ENCODE measurements around the gene GRID1.

The GRID1 gene

DNA sequence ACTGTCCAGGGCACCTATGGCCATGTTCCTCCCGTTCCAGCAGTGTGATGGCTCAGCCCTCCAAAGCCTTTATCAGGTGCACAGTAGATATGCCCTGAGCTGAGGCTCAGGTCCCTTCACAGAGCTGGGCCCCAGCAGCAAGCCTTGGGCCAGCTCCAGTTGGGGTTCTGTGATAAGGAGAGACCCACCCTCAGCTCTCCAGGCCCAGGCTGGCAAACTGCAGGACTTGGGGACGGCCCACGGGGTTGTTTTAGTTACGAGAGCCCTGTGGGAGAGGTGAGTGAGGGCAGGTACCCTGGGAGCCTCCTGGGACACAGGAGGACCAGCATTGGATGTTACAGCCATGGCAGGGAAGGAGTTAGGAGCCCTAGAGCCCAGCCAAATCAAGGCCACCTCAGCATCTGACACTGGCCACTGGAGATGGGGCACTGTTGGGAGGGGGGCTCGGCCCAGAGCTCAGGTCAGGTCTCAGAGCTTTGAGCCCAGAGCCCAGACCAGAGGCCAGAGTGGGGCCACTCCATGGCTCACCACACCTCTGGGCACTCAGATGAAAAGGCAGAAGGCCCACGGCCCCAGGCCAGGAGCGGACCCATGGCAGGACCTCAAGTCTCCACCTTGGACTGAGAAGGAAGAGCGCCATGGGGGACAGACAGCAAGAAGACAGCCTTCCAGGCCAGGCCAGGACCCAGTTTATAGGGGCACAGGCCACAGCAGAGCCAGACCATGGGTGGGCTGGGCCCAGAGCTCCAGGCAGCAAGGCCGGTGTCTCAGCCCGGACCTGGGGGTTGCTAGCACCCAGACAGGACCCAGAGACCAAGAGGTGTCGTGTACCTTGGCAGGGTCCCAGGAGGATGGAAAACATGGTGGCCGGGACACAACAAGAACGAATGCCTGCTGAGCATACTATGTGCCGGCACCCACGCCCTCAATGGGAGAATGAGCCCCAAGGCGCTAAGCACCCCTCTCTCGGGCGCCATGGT is 12.8 kb downstream of the GRID1 start:
- no peak for DNase-seq (ENCODE audit: low spot score)

DNA sequence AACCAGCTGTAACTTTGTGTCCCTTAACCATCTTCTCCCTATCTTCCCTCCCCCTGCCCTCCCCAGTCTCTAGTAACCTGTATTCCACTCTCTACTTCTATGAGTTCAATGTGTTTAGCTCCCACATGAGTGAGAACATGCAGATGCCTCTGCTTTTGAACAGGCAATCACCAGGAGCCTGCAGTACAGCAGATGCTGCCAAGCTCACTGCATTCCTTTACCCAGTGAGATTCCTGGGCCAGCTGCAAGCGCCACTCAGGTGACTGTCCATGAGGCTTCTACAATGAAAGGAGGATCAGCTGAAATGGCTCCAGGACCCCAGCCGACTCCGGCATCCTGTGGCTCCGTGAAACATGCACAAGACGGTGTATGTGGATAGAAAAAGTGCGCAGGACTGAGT is 15.7 kb downstream of the GRID1 start:
- DNase-seq (ENCODE audit: low spot score): no peak

DNA sequence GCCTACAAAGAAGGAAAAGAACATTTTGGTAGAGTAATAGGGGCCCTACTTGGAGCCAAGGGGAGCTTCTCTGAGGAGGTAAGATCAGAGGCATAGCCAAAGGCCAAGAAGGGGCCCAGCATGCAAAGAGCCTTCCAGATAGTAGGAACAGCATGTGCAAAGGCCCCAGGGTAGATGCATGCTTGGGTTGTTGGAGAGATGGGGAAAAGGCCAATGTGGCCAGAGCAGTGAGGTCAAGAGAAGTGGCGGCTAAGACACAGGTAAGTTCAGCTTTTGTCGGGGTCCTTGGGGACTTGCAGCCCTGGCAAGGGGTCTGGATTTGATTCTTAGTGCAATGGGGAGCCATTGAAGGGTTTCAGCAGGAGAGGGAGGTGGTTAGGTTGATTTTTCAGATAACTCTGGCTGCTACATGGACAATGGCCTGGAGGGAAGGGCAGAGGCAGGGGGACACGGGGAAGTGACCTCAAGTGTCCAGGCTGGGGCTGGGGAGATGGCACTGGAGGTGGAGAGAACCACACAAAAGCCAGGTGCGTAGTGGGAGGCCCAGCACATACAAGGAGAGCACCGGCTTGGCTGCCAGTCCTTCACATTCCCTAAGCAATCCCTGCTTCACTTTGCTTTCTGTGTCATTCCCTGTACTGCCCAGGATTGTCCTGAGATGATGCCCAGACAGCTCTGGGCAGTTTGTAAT is 16.5 kb downstream of the GRID1 start:
- no peak for DNase-seq (ENCODE audit: low spot score)

DNA sequence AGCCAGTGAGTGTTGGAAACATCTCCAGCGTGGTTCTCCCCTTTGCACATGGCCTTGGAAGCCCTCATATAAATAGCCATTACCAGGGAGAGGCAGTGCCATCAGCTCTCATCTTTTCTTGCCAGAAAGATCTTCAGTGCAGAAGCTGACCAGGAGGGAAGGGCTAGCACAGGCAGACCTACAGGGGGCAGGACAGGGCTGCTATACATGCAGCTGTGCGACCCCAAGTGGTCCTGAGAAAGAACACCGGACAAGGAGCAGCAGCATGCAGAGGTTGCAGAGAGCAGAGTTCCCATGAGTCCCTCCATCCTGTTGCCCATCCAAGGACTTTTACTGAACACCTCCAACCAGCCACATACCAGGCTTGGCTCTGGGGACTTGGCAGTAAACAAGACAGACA is 17.1 kb downstream of the GRID1 start:
- DNase-seq (ENCODE audit: low spot score): peak; percentile 61

DNA sequence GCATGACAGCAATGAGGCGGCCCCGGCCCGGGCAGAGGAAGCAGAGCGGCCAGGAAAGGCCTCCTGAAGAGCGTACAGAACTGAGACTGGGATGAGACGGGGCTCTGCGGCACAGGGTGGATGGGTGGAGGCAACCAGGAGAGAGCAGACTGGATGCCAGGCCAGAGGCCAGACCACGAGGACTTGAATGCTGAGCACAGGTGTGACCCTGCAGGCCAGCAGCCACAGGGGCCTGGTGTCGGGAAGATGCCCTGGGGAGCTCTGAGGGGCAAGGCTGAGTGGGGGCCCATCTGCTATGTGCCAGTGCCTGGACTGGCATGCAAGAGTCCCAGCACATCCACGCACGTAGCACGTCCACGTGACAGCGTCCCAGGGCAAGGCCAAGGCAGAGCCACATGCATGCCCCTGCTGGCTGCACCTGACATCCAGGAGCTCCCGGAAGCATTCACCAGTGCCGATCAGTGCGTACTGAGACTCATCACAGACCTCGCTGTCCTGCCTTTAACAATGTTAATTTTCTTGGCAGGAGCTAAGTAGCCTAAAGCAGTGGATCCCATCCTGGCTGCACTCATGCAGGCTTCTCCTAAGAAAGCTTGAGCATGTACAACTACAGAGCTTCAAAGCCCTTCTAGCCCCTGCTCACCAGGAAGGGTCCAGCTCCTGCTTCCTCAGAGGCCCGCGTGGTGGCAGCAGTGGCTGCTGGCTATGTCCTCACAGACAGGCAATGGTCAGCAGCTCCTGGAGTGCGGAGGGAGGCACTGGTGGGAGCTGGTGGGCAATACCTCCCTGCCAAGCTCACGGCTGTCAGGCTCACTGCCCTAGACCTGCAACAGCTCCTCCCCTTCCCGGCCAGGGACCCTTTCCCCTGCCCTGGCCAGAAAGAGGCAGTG is 18.0 kb downstream of the GRID1 start:
- DNase-seq (ENCODE audit: low spot score): peak; percentile 52

DNA sequence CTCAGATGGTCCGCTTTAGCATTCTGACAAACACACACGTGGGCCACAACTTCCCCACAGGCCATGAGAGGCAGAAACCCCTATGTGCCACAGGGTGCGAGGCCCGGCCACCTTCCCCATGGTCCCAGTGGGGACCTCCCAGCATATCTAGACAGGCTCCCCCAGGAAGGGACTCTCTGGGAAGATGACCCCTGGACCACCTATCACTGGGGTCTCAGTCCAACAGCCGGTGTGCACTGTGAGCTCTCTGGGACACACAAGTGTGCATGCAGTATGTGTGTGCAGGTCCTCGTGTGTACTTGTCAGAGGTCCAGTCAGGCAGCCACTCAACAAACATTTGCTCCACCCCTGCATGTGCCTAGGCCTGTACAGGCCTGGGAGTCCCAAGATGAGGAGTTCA is 18.7 kb downstream of the GRID1 start:
- DNase-seq (ENCODE audit: low spot score): no peak

DNA sequence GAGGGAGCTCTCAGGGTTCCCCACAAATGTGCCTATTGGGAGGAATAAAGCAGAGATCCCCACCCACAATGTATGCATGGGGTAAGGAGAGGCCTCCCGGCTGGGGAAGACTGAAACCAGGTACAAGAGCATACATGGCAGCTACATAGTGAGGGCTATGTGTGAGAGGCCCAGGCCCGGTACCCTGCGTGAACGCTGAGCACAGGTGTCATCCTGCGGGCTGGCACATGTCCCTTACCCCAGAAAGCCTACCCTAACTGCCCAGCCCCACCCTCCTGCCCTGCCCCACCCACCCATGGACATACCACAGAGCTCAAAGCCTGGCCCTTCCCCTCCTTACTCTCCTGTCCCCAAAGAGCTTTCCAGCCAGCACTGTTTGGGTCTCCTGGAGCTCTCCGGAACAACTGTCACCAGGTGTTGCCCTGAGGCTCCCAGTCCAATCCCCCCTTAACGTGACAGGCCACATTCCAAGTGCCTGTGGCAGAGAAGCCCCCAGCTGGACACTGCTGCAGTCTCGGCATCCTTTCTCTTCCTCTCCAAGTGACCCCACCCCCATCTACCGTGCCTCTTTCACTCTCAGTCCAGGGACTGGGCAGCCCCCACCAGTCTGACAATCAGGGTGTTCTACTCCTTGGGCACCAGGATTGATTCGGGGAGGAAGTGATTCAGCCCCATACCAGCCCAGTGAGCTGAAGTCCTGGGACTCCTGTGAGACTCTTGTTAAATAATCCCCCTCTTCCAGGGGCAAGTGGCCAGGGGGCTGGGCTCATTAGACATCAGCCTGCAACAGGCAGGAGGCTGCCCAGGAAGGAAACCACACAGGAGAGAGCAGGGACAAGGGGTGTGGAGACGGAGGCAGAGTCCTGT is 19.6 kb downstream of the GRID1 start:
- no peak for DNase-seq (ENCODE audit: low spot score)

DNA sequence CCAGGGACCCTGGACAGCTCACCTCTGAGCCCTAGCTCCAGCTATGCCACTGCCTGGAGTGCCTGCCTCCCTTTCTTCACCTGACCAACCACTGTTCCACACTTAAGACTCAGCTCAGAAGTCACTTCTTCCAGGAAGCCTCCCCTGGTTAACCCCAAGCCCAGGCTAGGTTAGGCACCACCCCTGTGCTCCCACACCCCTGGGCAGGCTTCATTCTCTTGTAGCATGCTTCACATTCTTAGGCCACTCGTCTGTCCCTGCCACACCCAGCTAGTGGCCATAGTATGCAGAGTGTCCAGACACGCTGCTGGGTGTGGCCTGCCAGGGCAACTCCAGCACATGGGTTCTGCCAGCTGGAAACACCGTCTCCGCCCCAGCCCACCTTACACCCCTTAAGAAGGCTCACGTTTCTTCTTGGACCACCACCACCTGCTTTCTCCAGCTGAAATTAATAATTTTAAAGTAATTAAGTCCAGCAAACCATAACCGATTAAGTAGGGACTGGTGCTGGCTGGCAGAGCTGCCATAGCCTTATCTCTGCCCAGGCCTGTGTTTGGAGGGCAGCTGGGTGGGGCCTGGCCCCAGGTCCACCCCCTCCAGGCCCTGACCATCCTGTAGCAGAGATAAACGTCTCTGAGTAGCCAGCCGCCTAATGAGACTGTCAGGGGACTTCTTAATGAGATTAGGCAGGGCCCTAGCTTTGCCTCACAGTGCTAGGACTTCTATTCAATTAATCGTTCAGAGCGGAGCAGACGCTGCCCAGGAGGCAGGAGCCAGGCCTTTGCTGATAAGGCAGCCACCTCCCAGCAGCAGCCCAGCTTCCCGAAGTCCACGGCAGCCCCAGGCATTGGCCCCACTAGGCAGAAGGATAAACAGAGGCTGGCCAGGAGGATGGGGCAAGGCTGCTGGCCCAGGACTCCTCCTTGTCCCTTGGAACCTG is 20.5 kb downstream of the GRID1 start:
- DNase-seq (ENCODE audit: low spot score): no peak

DNA sequence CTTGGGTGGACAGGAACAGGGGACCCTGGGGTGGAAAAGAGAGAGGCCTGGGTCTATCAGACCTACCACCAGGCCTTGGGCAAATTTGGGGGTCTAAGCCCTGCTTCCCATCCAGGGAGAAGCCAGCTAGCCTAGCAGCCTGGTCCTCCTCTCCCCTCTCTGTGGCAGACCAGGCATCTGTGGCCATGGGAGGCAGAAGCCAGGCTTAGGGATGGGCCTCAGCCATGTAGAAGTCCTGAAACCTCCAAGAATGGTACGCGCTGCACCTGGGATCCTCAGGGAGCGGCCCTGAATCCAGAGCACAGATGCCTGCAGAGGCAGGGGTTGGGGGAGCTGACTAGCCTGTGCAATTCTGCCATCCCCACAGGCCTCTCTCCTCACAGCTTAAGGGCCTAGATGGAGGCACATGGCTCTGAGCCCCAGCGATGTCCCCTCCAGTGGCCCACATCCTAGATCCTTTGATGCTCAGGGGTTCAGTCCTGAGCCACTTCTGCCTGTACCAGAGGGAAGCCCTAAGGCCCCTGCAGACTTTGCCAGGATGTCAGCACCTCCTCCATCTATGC is 21.2 kb downstream of the GRID1 start:
- DNase-seq (ENCODE audit: low spot score): no peak

DNA sequence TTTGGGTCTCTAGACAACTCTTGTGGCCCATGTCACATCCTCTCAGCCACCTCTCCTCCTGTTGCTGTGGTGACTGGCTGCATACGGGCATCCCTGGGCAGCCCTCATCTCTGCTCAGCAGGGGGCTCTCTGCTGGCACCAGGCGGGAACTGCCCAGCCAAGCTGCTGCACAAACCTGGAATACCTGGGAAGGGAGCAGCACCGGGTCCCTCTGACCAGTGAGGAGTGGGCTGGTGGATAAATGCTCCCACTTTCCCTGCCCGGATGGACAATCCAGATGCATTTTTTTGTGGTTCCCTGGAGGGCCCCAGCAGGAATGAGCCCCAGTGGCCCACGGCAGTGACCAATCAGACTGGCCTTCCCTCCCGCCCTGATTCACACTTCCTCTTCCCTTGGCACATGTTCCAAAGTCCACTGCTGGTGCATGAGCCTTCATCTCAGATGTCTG is 21.9 kb downstream of the GRID1 start:
- no peak for DNase-seq (ENCODE audit: low spot score)

DNA sequence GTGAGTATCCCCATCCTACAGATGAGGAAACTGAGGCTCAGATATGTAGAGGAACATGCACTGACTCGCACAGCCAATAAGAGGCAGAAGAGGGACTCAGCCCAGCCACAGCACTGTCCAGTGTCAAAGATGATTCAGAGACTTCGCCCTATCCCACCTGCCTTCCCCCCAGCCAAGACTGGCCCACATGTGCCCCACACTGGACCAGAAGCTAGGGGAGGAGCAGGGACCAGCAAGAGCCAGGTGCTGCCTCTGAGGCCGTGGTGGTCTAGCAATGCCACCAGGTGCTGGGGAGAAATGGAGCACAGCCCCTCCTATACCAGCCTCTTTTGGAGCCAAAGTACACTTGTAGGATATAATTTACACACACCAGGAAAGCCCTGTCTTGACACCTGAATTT is 22.3 kb downstream of the GRID1 start:
- DNase-seq (ENCODE audit: low spot score): no peak

DNA sequence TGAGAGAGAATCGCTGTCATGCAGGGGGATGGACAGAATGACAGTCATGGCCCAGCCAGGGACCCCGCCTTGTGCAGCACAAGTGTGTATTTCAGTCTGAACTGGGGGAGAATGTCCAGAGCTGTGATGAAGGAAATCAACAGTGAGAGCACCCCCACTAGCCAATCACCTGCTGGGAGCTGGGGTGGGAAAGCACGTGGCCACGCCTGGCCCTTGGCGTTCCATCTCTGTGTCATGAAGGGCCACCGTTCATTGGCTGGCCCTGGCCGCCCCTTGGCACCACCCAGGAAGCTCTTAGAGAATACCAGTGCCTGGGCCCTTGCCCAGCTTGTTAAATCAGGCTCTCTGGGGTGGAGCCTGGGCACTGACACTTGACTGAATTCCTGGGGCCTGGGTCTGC is 22.8 kb downstream of the GRID1 start:
- DNase-seq (ENCODE audit: low spot score): no peak

DNA sequence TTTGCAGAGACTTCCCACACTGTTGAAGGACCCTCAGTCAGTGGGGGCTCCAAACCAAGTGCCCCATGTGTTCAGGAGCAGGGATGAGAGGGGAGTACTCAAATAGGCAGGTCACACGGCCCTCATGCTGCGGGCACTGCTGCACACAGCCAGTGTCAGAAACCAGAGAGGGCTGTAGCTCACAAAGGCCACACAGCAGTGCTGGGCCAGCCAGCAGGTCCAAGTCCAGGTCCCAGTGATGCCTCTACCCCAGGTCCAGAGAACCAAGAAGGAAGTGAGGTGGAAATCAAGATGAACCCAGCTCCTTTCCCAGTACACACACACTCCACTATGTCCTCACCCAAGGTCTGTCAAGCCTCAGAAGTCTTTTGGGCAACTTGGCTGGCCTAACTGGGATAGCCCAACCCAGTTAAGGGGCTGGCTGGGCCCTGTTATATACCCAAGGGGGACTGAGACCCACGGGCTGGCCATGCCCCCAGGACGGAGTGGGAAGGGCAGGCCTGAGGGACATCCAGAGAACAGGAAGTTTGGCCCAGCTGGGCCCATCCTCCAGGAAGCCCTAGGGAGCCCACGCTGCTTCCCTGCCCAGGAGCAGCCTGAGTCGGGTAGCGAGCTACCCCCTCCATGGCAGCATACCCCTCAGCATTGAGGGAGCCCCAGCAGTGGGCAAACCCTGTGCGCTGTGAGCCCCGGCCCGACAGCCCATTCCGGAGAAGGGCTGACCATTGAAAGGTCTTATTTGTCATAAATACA is 24.3 kb downstream of the GRID1 start:
- no peak for DNase-seq (ENCODE audit: low spot score)

DNA sequence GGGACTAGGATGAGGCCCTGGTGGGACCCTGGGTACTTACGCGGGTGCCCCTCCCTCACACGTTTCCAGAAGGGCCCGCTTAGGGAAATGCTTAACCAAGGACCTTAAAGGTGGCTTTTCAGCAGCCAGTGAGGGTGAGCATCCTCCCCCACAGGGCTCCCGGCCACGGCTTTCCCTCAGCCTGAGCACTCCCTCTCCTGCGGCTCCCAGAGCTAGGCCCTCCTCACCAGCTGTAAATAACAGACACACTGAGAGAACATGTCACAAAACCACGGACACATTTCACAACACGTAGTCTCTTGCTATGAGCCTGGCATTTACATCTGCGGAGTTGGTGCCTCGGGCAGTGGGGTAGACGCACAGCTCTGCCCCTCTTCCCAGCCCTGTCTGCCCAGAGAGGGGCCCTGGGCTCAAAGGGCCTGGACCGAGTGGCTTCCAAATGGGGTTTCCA is 25.2 kb downstream of the GRID1 start:
- DNase-seq (ENCODE audit: low spot score): no peak

DNA sequence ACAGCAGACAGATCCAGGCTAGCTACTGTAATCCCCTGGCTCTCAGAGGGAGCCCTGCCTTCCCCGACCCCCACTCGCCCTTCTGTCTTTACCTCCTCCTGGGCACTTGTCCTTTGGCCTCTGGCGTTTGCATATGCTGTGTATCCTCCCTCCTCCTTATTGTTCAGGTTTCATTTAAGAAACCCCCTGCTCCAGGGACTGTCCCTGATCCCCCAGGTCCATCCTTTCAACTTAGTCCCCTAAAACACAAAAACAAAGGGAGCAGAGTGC is 25.7 kb downstream of the GRID1 start:
- no peak for DNase-seq (ENCODE audit: low spot score)

DNA sequence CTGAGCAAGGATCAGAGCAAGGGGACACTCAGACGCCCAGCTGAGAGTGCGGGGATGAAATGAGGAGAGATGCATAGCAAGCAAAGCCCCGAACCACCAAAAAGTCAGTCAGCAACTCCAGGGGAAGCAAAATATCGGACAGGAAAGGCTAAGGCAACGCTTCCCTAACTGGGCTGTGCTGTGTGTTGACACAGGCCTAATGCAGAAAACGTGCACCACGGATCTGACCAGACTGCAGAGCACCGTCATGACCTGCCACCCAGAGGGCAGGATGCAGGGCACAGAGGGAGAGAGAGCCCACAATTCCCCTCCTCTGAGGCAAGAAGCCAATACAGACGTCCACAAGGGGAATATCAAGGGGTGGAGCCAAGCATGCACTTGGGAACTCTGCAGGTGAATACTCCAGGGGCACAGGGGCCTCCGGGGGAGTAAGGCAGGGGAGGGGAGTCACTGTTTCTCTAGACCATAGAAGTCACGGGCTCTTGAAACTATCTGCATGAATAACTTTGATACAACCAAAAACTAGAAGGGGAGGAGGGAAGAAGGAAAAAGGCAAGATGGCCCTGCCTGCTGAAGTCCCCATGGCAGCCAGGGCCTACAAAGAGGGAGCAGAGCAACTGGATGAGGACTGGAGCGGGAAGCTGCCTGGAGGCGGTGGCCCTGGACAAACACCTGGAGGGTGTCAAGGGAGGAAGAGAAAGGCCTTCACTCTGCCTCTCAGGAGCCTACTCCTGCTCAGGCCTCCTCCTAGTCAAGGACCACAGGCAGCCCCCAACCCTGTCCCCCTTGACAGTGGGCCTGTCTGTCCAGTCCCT is 26.2 kb downstream of the GRID1 start:
- DNase-seq (ENCODE audit: low spot score): no peak

DNA sequence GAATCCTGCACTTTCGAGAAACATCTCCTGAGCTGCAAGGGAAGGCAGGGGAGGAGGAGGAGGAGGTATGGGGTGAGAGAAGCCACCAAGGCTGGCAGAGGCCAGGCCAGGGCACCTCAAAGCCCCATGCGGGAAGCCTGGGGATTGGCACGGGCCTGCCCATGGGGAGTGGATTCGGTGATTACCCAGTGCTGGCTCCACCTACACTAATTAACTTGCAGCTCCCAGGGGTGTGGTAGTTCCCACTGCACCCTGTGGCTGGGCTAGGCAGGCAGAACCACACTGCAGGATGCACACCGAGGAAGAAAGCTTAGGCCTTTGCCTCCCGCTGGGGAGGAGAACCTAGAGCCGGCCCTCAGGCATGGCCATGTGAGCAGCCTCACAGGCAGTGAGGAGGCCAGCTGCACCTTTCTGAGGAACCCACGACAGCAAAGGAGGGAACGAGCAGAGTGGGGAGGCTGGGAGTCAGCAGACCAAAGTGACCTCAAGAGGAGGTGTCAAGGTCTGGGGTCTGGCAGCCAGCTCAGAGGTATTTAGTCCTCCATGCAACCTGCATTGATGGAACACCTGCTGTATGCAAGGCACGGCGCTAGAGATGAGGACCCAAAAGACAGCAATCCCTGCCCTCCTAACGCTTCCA is 27.2 kb downstream of the GRID1 start:
- DNase-seq (ENCODE audit: low spot score): no peak

DNA sequence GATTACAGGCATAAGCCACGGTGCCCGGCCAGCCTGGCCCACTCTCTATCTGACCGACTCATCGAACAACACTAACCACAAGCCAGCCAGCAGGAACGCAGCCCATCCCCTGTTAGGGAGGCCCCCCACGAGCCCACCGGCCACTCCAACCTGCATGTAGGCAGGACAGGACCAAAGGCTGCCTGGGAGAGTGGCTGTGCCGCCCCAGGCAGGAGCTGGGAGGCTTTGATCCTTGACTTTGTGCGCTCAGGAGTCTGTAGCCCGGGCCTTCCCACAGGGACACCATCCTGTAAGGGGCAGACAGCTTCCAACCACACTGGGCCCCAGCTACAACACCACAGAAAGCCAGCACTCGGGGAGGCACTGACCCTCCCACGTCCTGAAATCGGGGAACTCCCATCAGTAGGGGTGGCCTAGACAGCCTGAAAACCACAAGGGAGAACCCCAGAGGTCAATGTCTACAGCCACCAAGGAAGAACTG is 29.4 kb downstream of the GRID1 start:
- DNase-seq (ENCODE audit: low spot score): no peak

Measured in HuH-7 (cell line).